Heart right ventricle (tissue), 16 donors: ENCODE results near the gene THAP12. TPM values are rescaled to one million over a fixed set of nuclear protein-coding genes. Genes with fewer than 3 reads are reported as not detected.
"Not testable (repeated sequence)": the region's sequence is repeated elsewhere in the genome, so short reads cannot be mapped to it uniquely, and the experiment has no call there.

Source experiments
- ATAC-seq, 8 donors: fragments of 200-7000 bp; cut with Tn5 transposase; one replicate each; pipeline ENCODE4 v1.9.1; 2020; ENCODE audit warnings: mild to moderate bottlenecking in 8 of 8, moderate library complexity in 8 of 8, moderate number of reproducible peaks in 1 of 8
- DNase-seq, 2 donors: peaks; one replicate each; pipeline ENCODE4 v3.0.0-alpha.2; 2020
- H3K27ac ChIP-seq, 10 donors: fragments of 200-600 bp; sonication (generic) in 2 of 10; one replicate each; pipeline versions ENCODE4 v1.5.0 to v1.8.0; 2020 to 2022; ENCODE audit warnings: mild to moderate bottlenecking in 3 of 10
- H3K27me3 ChIP-seq, 7 donors: fragments of 200-600 bp; one replicate each; pipeline ENCODE4 v1.8.0; 2021 to 2022; ENCODE audit warnings: mild to moderate bottlenecking in 2 of 7
- H3K36me3 ChIP-seq, 9 donors: fragments of 200-600 bp; sonication (generic) in 1 of 9; one replicate each; pipeline versions ENCODE4 v1.5.0 to v1.8.0; 2020 to 2022; ENCODE audit warnings: mild to moderate bottlenecking in 2 of 9
- H3K4me1 ChIP-seq, 9 donors: fragments of 200-600 bp; sonication (generic) in 1 of 9; one replicate each; pipeline versions ENCODE4 v1.5.0 to v1.8.0; 2020 to 2022; ENCODE audit warnings: mild to moderate bottlenecking in 4 of 9
- H3K4me3 ChIP-seq, 10 donors: fragments of 200-600 bp; sonication (generic) in 2 of 10; one replicate each; pipeline versions ENCODE4 v1.5.0 to v1.8.0; 2020 to 2022; ENCODE audit warnings: mild to moderate bottlenecking in 7 of 10, moderate library complexity in 2 of 10
- H3K9me3 ChIP-seq, 11 donors: fragments of 200-600 bp in 10 of 11; sonication (generic) in 2 of 11; one replicate each; pipeline versions ENCODE4 v1.5.0 to v1.8.0; 2013 to 2022; ENCODE audit warnings: mild to moderate bottlenecking in 2 of 11, control low read depth in 1 of 11, moderate library complexity in 1 of 11
- WGBS, 2 donors: extraction: QIAGEN DNeasy Blood & Tissue Kit; methylation state at CpG; one replicate each; pipeline ENCODE4 v1.1.7; 2013; ENCODE audit warnings: inconsistent platforms in 1 of 2; 5-methylcytosine and 5-hydroxymethylcytosine counted together
- intact Hi-C, 10 donors: fragments of 100-400 bp; cut with DNase I; formaldehyde crosslinking; loops; one replicate each; pipeline versions ENCODE4 v1.11.1 to v1.14.2; 2022
- polyA plus RNA-seq, 2 donors: library from polyadenylated mRNA; stranded (reverse); fragments of 200-250 nt; gene quantifications; one replicate each; pipeline ENCODE4 v1.2.3, GENCODE V29; 2013
- total RNA-seq, 10 donors: library from RNA; stranded (reverse); fragmentation: NEBNext Ultra II Directional in 3 of 10; extraction: Animal tissue kit (Norgen Biotek cat#: 25700) in 3 of 10; gene quantifications; one replicate each; pipeline versions ENCODE4 v1.2.1 to v1.2.4, GENCODE V29; 2021 to 2023
- TF ChIP-seq, protein P1 (sequence below), 9 donors: fragments of 200-600 bp; sonication (generic) in 2 of 9; IDR thresholded peaks; one replicate each; pipeline versions ENCODE4 v1.5.0 to v1.8.0; 2021 to 2022; ENCODE audit warnings: antibody characterized with exemption in 9 of 9, mild to moderate bottlenecking in 5 of 9, moderate library complexity in 1 of 9
- donor health status: Arrhythmogenic right ventricular cardiomyopathy.
- donor health status: ischemic (EF 13 %, LVEDD 7.1; RV severe dilation, severe dysfunction).
- donor health status: healthy with polysubstance abuse.
- donor health status: DM: no; HTN: yes; CAD: no.
- donor health status: DM: no; HTN: no; CAD: no.
- donor health status: ischemic (EF 25% LVEDD 6.9; RV normal size, moderate dysfunction).
- donor health status: ischemic (EF 25% LVEDD 5.7; RV mildly dilated, moderate dysfunction).
- donor health status: healthy.
- donor health status: DM: yes; HTN: yes; CAD: no.
- donor health status: Ischemic cardiomyopathy.
- donor health status: ischemic (EF 35%, LVEDD 5.7; RV mildly dilated, moderate dysfunction).
- donor health status: nonischemic (EF 11% LVEDD 7.7; RV severe dilation, severe dysfunction).
- donor health status: DM: yes; HTN: yes; CAD: no.
- donor health status: PGD.
- donor health status: ischemic (EF 29% LVEDD 5.4; RV normal size, mild dysfunction).
- donor health status: nonischemic (EF 23%, LVEDD 6.1; RV moderate dilation, normal function).

Gene THAP12
- total and polyA plus RNA-seq, 12 donors, result 11.2 to 25.8 (median 22.1) TPM

DNA sequence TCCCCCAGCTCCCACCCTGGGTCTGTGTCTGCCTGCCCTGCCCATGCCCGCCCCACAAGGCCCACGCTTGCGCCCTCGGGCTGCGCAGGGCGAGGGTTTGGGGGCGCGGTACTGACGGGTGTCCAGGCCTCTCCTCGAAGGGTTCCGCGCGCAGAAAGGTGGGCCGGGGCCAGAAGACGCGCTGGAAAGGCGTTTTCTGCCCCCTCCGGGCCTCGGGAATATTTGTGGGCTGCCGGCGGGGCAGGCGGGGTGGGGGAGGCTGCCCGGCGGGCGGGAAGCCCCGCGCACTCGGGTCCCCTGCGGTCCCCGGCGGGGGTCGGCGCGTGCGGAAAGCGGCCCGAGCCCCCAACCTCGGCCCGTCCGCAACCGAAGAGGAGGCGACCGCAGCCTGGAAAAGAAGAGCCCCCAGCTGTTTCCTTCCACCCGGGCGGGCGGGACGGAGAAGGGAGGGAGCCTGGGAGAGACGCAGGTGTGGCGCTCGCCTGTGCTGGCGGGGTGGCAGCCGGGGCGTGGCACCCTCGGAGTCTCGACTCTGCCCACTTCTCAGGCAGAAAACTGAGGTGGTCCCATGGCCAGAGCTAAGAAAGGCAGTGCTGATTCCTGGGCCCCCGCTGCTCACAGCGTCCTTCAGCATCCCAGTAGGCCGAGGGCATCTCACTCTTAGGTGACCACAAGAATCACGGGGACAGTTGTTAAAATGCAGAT is 59.0 kb downstream of the THAP12 start:
- H3K36me3 ChIP-seq, result no peaks in the 10 kb centered on the region
- no peak for DNase-seq
- H3K4me1 ChIP-seq, result peaks cover 0 to 19% (median 13%) of the 10 kb centered on the region in 9 donors
- H3K9me3 ChIP-seq, result no peaks in the 10 kb centered on the region
- TF ChIP-seq, protein P1, sequence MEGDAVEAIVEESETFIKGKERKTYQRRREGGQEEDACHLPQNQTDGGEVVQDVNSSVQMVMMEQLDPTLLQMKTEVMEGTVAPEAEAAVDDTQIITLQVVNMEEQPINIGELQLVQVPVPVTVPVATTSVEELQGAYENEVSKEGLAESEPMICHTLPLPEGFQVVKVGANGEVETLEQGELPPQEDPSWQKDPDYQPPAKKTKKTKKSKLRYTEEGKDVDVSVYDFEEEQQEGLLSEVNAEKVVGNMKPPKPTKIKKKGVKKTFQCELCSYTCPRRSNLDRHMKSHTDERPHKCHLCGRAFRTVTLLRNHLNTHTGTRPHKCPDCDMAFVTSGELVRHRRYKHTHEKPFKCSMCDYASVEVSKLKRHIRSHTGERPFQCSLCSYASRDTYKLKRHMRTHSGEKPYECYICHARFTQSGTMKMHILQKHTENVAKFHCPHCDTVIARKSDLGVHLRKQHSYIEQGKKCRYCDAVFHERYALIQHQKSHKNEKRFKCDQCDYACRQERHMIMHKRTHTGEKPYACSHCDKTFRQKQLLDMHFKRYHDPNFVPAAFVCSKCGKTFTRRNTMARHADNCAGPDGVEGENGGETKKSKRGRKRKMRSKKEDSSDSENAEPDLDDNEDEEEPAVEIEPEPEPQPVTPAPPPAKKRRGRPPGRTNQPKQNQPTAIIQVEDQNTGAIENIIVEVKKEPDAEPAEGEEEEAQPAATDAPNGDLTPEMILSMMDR (IDR thresholded peaks at IDR 0.05), result no peak
- 17 to 18% methylated on average over 51 to 59 of the region's 59 CpGs for WGBS, 2 donors
- no peak overlapping the region for H3K27ac ChIP-seq
- intact Hi-C loops, result loop anchor here in 5 of 10 donors (5.0 to 10.0 kb wide), 5 partner anchors 115 to 777 kb away; partner anchors contain the start of gene WNT11 (in 1 of the 5)
- no peak for ATAC-seq
- H3K27me3 ChIP-seq, result peaks cover 0 to 32% (median 19%) of the 10 kb centered on the region in 7 donors
- peak overlapping the region in 9 of 10 donors; percentile 5 to 46 (median 31) for H3K4me3 ChIP-seq

DNA sequence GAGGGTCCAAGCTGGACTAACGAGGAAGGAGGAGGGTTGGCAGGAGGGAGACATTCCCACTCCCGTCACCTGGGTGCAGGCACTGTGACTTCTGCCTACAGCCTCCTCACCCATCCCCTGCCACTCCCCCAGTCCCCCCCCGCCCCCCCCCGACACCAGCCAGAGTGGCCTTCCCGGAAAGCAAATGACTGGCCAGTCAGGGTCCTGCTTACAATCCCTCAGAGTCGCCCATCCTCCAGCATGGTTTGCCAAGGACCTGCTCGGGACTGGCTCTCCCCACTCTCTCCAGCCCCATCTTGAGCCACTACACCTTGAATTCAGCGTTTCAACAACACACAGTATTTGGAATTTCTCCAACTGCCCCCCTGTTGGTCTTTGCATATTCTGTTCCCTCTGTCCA is 59.6 kb downstream of the THAP12 start:
- DNase-seq (no peak), ATAC-seq (no peak)
- Histone ChIP-seq H3K4me3 (peak overlapping the region in 1 of 10 donors; percentile 5), H3K27me3 (peaks cover 0 to 32% (median 19%) of the 10 kb centered on the region in 7 donors), H3K27ac (no peak overlapping the region), H3K9me3 (no peaks in the 10 kb centered on the region), H3K4me1 (peaks cover 0 to 19% (median 13%) of the 10 kb centered on the region in 9 donors), H3K36me3 (no peaks in the 10 kb centered on the region)
- TF ChIP-seq, protein P1 (IDR thresholded peaks at IDR 0.05), result no peak
- WGBS, 2 donors, result 55 to 71% methylated on average over 5 to 8 of the region's 8 CpGs
- intact Hi-C loops, result loop anchor here in 5 of 10 donors (5.0 to 10.0 kb wide), 5 partner anchors 114 to 777 kb away; partner anchors contain the start of gene WNT11 (in 1 of the 5)

DNA sequence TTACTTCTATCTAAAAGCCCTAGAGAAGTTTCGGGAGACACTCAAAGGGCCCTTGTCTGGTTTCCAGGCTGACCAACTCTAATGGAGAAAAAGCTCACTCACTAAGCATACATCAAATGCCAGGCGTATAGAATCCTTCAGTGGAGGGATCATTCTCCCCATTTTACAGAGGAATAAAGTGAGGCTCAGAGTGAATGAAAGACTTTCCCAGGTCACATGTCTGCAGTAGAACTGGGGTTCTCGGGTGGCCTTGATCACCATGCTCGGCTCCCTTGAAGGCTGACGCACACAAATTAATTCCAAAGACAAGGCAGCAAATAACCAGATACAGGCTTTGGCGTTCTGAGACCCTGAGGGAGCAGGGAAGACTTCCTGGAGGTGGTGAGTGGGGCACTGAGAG is 60.0 kb downstream of the THAP12 start:
- no peaks in the 10 kb centered on the region for H3K36me3 ChIP-seq
- WGBS, 2 donors, result 90 to 95% methylated on average over 6 of the region's 6 CpGs
- H3K9me3 ChIP-seq, result no peaks in the 10 kb centered on the region
- no peak for DNase-seq
- no peak overlapping the region for H3K4me3 ChIP-seq
- ATAC-seq, result no peak
- peaks cover 0 to 32% (median 19%) of the 10 kb centered on the region in 7 donors for H3K27me3 ChIP-seq
- TF ChIP-seq, protein P1 (IDR thresholded peaks at IDR 0.05), result no peak
- H3K4me1 ChIP-seq, result peaks cover 0 to 19% (median 13%) of the 10 kb centered on the region in 9 donors
- H3K27ac ChIP-seq, result no peak overlapping the region
- intact Hi-C loops, result loop anchor here in 5 of 10 donors (5.0 to 10.0 kb wide), 5 partner anchors 114 to 776 kb away; partner anchors contain the start of gene WNT11 (in 1 of the 5)

DNA sequence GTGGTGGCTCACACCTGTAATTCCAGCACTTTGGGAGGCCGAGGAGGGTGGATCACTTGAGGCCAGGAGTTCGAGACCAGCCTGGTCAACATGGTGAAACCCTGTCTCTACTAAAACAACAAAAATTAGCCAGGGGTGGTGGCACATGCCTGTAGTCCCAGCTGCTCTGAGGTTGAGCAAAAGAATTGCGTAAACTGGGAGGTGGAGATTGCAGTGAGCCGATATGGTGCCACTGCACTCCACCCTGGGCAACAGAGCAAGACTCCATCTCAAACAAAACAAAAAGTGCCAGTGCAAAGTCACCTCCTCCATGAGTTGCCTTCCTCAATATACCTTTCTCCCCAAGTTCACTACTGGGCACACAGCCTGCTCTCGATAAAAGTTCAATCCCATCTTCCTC is 61.1 kb downstream of the THAP12 start:
- intact Hi-C loops, result loop anchor here (2.0 to 10.0 kb wide), 13 partner anchors 111 to 775 kb away; partner anchors contain the start of gene WNT11 (in 5 of the 10)
- H3K4me1 ChIP-seq, result peaks cover 0 to 19% (median 13%) of the 10 kb centered on the region in 9 donors
- not testable (repeated sequence) for H3K4me3 ChIP-seq, H3K27ac ChIP-seq, H3K9me3 ChIP-seq, ATAC-seq, DNase-seq, H3K36me3 ChIP-seq
- H3K27me3 ChIP-seq, result peaks cover 0 to 32% (median 19%) of the 10 kb centered on the region in 7 donors
- WGBS, 2 donors, result 86 to 90% methylated on average over 5 of the region's 5 CpGs
